GM18861 (cell line): ENCODE data around the gene TRAF3IP3.

Experiments used
- ATAC-seq: cut with Tn5 transposase; IDR thresholded peaks from one replicate; pipeline ENCODE4 v1.9.1; 2021; ENCODE audit not compliant: unreplicated experiment

The TRAF3IP3 gene, protein sequence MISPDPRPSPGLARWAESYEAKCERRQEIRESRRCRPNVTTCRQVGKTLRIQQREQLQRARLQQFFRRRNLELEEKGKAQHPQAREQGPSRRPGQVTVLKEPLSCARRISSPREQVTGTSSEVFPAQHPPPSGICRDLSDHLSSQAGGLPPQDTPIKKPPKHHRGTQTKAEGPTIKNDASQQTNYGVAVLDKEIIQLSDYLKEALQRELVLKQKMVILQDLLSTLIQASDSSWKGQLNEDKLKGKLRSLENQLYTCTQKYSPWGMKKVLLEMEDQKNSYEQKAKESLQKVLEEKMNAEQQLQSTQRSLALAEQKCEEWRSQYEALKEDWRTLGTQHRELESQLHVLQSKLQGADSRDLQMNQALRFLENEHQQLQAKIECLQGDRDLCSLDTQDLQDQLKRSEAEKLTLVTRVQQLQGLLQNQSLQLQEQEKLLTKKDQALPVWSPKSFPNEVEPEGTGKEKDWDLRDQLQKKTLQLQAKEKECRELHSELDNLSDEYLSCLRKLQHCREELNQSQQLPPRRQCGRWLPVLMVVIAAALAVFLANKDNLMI

DNA sequence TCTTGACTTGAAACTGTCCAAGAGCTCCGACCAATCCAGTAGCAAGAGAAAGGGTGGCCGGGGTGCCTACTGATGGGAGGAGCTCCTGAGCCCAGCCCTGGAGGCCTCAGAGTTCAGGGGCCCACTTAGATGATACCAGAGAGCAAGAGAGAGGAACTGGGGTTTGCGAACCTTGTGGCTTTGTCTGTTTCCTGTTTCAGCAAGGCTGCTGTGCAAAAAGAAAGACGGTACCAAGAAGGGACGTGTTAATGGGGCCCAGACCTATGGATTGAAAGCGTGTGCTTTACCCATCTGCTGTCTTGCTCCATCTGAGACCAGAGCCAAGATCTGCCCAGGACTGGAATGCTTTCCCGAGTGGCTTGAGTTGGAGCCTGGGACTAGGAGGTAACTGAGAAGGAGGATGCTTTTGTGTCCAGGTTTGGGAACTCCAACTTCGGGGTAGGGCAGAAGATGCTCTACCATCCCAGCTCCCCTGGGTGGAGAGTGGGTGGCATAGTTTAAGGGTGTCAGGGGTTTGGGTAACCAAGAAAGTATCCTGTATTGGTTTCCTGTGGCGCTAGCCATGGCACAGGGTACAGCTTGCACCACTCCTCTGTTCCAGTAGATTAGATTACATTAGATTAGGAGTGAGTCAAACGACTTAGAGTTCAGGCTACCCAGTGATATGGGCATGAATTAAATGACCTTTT, at the start of gene TRAF3IP3:
TRAF3IP3 (plus strand) TSS at position 128 of the 689 bp plus-strand sequence. CDS start 3,987 bp downstream, outside the sequence.
- ATAC-seq, result peak; percentile 68

DNA sequence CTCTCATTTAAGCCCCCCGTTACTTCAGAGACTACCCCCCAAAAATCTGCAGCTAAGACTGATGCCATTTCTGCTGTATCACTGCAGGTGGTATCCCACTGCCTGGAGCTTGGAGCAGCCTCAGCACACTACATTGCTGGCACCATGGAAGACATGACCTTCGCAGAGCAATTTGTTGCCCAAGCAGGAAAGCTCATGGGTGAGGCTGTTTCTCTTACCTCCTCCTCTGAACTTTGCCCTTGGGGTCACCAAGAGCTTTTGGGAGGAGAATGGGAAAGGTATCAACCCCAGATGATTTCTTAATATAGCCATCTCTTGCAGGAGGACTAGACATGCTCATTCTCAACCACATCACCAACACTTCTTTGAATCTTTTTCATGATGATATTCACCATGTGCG, 49.2 kb upstream of the TRAF3IP3 start:
- no peak for ATAC-seq

DNA sequence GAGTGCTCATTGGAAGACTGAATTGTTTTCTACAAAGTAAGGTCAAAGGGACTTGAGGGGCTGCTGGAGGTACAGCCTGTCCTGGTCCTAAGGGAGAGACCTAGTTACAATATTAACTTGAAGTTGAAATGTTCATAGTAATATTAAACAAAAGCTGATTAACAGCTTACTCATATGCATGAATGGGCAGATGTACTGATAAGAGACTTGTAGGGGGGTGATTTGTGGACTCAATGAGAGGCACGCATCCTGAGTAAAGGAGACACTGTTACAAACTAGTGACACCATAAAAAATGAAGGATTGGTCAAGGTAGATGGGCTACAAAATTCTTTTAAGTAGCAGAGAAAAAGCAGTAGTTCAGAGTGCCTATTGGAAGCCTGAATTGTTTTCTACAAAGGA, 48.5 kb upstream of the TRAF3IP3 start:
- no peak for ATAC-seq

DNA sequence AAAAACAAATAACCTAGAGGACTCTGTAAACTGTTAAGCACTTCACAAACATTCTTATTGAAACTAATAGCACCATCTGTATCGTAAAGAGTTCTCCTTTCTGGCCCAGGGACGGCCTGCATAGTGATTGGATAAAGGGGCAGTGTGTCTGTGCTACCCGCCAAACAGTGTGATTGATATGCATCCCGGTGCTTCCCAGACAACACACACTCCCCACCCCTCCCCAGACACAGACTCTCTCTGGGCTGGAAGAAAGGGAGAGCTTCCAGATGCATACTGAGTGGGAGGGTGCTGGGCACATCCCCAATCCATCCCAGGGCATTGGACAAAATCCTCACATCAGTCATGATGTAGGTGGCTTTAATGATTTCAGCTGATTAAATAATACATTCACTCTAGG, 47.6 kb upstream of the TRAF3IP3 start:
- no peak for ATAC-seq

DNA sequence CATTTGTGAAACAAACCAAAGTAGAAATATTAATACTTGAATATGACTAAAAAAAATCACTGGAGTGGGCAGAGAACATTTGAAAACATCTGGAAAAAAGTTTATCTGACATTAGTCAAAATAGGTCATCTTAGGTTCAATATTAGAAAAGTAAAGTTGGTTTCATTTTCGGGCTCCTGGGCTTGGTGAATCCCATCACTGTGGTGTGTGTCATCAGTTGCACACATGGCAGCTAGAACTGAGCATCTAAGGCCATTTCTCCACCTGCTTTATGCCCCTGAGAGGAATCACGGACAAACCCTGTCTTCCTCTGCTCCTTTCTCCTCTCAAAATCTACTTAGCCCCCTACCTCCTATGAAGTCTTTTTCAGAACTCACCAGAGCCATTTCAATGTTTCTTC, 45.8 kb upstream of the TRAF3IP3 start:
- ATAC-seq, result no peak

DNA sequence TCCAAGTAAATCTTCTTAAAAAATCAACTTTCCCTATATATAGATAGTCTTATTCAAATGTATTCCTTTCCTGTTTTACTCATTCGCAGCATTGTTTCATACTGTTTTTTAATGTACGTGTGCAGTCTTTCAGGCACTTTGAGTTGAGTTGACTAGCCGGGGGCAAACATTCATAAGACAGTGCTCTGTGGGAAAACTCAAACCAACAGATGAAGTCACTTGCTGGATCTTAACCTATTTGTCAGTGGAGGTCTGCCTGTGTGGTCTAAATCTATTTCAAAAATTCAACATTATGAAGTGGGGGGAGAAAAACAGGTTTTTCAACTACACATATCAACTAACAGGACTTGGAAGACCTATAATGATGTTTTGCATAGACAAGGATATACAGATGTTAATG, 45.0 kb upstream of the TRAF3IP3 start:
- no peak for ATAC-seq

DNA sequence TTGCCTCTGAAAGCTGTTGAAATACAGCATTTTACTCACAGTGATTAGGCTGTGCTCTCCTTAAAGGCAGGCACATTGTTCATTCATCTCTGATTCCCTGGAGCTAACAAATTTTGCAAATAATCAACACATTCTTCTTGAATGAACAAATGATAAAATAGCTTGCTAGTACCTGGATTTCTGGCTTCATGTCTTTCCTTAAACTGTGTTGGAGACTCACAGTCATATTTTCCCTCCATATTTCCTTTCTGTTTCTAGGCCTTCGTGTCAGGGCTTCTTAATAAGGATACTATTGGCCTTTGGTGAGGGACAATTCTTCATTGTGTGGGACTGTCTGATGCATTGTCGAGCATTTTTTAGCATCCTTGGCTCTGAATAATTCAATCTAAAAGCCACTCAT, 41.5 kb upstream of the TRAF3IP3 start:
- no peak for ATAC-seq

DNA sequence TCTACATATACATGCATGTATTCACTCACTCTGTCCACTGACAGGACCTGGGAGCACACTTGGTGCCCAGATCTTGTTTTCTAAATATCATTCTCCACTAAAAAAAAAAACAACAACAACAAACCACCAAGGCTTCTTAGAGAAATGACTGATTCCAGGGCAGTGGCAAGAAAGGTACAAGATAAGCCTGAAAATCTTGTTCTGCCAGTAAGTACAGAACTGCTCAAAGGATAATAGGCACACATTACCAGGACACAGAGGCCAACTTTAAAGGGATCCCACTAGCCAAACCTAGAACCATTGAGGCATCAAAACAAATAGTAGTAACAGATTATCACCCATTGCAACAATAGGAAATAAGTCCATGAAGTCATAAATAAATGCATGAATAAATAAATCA, 40.5 kb upstream of the TRAF3IP3 start:
- no peak for ATAC-seq

DNA sequence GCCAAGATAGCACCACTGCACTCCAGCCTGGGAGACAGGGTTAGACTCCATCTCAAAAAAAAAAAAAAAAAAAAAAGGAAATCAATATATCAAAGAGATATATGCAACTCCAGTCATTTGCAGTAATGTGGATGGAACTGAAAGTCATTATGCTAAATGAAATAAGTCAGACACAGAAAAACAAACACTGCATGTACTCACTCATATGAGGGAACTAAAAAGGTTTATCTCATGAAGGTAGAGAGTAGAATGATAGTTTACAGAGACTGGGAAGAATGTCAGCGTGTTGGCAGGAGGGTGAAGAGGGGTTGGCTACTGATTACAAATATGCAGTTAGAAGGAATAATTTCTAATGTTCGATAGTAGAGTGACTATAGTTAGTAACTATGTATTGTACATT, 38.0 kb upstream of the TRAF3IP3 start:
- ATAC-seq, result no peak

DNA sequence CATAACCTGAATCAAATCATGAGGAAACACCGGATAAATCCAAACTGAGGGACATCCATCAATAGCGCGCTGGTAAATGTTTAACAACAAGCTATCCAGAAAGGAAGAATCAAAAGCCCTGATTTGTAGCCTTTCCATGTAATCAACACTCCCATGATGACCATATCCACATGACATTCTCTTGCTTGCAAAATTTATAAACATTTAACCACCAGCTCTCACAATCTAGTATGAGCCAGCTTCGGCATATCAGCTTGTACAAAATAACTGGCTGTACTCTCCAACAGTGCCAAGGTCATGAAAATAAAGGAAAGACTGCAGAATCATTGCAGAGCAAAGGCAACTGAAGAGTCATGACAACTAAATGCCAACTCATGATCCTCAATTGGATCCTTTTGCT, 35.5 kb upstream of the TRAF3IP3 start:
- ATAC-seq, result no peak

DNA sequence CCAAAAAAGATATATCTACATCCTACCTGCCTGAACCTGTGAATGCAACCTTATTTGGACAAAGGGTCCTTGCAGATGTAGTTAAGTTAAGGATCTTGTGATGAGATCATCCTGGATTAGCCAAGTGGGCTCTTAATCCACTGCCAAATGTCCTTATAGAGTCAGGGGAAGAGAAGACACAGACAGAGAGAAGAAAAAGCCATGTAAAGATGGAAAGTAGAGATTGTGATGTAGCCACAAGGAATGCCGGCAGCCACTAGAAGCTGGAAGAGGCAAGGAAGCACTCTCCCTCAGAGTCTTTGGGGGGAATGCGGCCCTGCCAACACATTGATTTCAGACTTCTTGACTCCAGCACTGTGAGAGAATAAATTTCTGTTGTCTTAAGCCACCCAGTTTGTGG, 35.0 kb upstream of the TRAF3IP3 start:
- no peak for ATAC-seq

DNA sequence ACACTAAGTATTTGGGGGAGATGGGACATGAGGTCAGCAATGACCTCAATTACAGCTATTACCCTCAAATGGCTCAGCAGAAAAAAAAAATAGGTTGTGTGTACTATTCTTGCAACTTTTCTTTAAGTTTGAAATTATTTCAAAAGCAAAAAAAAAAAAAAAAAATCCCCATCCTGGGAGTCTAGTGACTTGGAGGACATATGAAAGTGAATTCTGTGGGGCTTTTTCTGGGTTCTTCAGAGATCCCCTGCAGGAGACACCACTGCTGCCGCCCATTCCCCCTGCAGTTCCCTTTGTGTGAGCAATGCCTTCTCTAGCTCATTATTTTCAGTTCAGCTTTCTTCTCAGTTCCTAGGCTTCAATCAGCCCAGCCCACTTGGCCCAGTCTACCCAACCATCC, 34.5 kb upstream of the TRAF3IP3 start:
- ATAC-seq, result no peak

DNA sequence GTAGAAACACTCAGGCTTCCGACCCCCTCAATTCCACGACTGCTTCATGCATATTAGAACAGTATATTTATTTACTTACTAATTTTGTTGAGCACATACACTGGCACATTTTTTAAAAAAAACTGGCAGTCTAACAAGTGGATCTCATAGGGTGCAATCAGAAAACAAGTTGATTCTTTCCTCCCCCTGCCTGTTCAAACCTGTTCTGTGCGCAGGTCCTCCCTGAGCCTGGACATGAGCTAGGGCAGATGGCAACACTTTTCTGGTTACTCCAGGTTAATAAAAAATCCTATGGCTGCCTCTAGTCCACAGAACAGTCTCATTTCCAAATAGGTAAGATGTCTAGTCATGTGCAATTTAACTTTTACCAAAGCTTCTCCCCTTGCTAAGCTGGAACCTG, 32.6 kb upstream of the TRAF3IP3 start:
- ATAC-seq, result no peak

DNA sequence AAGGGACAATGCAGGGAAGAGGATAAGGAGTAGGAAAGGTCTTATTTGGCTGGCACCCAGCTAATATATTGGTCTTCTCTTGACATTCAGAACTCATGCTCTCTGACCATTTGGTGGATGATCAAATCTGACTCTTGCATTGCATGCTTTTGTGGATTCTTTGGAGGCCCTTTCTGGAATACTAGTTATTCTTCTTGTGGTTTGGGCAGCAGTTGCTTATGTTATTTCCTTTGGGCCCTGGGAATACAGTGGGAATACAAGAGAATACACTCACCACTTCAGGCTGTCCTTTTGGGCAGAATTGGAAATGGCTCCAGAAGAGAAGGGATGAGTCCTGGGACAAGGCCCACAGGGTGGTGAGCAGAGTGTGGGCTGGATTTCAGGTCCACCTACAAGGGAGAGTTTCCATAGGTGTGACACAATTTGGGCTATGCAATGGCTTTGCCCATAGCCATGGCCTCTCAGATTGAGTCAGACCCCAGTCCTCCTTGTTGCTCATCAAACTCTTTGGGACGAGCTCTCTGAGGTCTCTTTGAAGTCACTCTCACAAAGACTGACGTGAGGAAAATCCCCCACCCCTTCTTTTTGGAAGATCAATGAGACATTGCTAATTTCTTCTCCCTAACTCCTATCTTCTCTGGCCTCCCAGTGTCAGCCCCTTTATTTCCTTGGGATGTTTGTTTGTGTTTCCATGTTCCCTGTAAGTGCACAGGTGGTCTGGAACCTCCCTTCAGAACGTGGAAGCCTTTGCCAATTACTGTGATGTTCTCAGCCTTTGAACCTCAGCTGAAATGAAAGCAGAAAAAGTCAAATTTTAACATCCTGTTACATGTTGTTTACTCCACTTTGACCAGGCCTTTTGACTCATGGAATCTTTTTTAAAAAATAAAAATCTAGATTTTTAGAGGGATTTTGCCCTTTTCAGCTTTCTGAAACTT, 31.8 kb upstream of the TRAF3IP3 start:
- no peak for ATAC-seq

DNA sequence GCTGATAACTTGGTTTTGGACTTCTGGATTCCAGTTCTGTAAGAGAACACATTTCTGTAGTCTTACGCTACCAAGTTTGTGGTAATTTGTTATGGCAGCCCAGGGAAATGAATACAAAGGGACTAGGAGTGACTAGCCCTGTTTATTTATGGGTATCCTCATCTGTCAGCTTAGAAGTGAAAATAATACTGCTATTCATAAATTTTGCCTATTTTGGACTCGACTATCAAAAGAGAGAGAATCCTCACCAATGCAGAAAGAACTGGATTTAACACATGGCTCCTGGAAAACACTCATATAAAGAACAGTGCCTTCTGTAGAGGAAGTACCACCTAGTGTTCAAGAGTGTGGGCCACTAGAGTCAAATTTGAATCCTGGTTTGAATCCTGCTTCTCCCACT, 28.6 kb upstream of the TRAF3IP3 start:
- ATAC-seq, result no peak

DNA sequence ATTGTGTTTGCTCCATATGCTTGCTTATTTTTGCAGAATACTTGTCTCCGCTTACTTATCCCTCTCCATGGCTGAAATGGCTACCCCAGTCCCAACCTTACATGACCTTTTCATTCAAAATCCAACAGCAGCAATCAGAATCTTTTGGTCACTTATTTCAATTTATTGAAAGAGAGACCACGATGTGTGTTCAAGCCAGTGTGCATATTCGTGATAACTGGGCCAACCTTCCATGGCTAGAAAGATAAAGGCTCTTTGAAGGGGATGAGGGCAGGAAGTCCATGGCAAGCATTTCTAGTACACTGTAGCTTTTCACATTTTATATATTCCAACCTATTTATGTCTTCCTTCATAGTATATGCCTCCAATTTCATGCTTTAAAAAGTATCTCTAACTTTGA, 28.1 kb upstream of the TRAF3IP3 start:
- no peak for ATAC-seq

DNA sequence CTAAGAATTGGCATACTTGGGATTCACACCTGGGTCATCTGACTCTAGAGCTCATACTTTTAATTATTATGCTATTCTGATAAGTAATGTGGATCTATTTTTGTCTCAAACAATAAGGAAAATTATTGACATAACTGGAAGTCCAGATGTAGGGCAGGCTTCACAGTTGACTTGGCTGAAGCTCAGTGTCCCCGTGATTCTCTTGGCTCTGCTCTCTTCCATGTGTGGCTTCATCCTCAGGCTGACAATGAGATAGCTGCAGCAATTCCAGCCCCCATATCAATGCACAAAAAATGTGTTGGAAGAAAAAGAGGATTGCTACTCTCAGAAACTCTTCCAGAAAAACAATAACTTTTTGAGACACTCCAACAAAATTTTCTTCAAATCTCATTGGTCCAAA, 27.4 kb upstream of the TRAF3IP3 start:
- ATAC-seq, result no peak

DNA sequence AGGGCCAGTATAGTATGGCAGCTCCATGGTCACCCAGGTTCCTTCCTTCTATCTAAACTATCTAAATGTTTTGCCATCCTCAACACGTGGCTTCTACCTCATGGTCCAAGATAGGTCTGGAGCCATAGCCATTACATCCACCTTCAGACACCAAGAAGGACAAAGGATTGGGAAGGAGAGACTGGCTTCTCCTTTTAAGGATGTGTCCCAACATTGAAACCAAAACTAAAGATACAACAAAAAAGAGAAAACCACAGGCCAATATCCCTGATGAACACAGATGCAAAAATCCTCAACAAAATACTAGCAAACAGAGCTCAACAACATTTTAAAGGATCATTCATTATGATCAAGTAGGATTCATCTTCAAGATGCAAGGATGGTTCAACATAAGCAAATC, 26.4 kb upstream of the TRAF3IP3 start:
- ATAC-seq, result no peak

DNA sequence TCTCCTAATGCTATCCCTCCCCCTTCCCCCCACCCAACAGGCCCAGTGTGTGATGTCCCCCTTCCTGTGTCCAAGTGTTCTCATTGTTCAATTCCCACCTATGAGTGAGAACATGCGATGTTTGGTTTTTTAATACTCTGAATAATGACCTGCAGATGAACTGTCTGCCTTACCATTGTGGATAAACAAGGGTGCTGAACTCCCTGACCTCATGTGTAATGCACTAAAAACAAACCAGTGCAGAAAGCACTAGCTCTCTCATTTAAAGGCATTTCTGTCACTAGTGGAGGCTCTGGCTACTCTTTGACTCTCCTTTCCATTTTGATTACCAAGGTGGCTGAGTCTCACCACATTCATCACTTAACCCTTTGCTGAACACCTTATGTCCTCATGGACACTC, 23.1 kb upstream of the TRAF3IP3 start:
- ATAC-seq, result no peak

DNA sequence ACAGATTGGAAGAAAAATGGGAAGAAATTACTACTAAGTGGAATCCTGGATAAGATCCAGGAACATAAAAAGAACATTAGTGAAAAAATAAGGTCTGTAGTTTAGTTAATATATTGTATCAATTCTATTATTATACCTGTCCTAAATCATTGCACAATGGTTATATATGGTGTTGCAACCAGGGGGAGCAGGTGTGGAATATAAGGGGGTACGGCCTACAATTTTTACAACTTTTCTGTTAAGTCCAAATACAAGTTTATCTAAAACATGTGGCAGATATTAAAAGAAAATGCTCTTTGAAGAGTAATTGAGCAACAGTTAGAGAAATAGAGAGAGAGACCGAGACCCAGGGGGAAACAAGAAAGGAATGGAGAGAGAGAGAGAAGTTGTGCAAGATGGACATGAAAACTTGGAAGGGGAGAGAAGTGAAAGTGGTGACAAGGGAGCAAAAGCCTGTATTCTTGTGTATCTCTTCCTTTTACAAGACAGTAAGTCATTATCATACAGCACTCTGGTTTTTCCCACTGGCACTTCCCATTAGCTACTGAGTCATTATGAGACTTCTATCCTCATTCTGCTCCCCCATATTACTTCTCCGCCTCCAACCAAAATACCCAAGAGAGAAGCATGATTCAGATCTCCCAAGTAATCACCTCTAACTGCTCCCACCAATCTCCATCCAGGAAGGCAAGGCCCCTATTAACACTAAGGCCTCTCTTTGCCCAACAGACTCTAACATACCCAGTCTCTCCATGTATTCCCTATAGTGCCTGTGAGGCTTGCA, 22.3 kb upstream of the TRAF3IP3 start:
- no peak for ATAC-seq
